Naive B cell (primary cell): ENCODE results near the gene RSRP1. TPM values are rescaled to one million over a fixed set of nuclear protein-coding genes. Genes with fewer than 3 reads are reported as not detected.
"Not testable (repeated sequence)": the region's sequence is repeated elsewhere in the genome, so short reads cannot be mapped to it uniquely, and the experiment has no call there.

Experiments
- ATAC-seq, 2 donors: fragments of 150-1000 bp; cut with Tn5 transposase; 2 replicates each; pipeline ENCODE4 v1.10.0; 2021; ENCODE audit warnings: low read depth in 2 of 2, mild to moderate bottlenecking in 2 of 2, moderate library complexity in 2 of 2
- DNase-seq: peaks from one replicate; pipeline ENCODE4 v3.0.0; 2022
- H3K27ac Mint-ChIP-seq, 6 donors: one replicate each; pipeline ENCODE4 v1.8.0; 2020 to 2022; ENCODE audit warnings: mild to moderate bottlenecking in 6 of 6, mixed read lengths in 6 of 6, moderate library complexity in 5 of 6, inconsistent platforms in 2 of 6
- H3K27me3 Mint-ChIP-seq, 3 donors: one replicate each; pipeline ENCODE4 v1.8.0; 2021 to 2022; ENCODE audit warnings: mixed read lengths in 3 of 3, mild to moderate bottlenecking in 1 of 3
- H3K36me3 Mint-ChIP-seq, 2 donors: one replicate each; pipeline ENCODE4 v1.8.0; 2020 to 2022; ENCODE audit warnings: mixed read lengths in 2 of 2, inconsistent platforms in 1 of 2, mild to moderate bottlenecking in 1 of 2
- H3K4me1 Mint-ChIP-seq, 3 donors: one replicate each; pipeline ENCODE4 v1.8.0; 2020 to 2022; ENCODE audit warnings: mixed read lengths in 3 of 3, inconsistent platforms in 1 of 3, mild to moderate bottlenecking in 1 of 3, moderate library complexity in 1 of 3
- H3K4me3 Mint-ChIP-seq, 8 donors: one replicate each; pipeline ENCODE4 v1.8.0; 2020 to 2022; ENCODE audit warnings: mild to moderate bottlenecking in 8 of 8, mixed read lengths in 8 of 8, moderate library complexity in 8 of 8, inconsistent platforms in 2 of 8
- H3K9me3 Mint-ChIP-seq, 7 donors: one replicate each; pipeline ENCODE4 v1.8.0; 2020 to 2022; ENCODE audit warnings: mixed read lengths in 7 of 7, mild to moderate bottlenecking in 5 of 7, inconsistent platforms in 2 of 7, moderate library complexity in 1 of 7
- polyA plus RNA-seq, 6 donors: library from polyadenylated mRNA; unstranded; fragments of 300-500 nt; fragmentation: Illumina TruSeq; gene quantifications; one replicate each; pipeline ENCODE4 v1.2.3, GENCODE V29; 2021; ENCODE audit warnings: low read depth in 6 of 6

RSRP1 gene
- polyA plus RNA-seq, 6 donors from 2014 or later = 34.2 to 78.0 (median 68.9) TPM

GRCh38 chr1:25245809-25246599, 1.2 kb downstream of the RSRP1 start:
- H3K27me3 Mint-ChIP-seq = no peaks in the 10 kb centered on the region
- no peaks in the 10 kb centered on the region for H3K9me3 Mint-ChIP-seq
- DNase-seq = no peak
- peak overlapping the region; percentile 82 to 100 (median 100) for H3K27ac Mint-ChIP-seq
- no peak for ATAC-seq
- H3K4me1 Mint-ChIP-seq = peaks cover 21 to 60% (median 53%) of the 10 kb centered on the region in 3 donors
- peak overlapping the region; percentile 95 to 99 (median 98) for H3K4me3 Mint-ChIP-seq
- peaks cover 0 to 16% of the 10 kb centered on the region in 2 donors for H3K36me3 Mint-ChIP-seq

GRCh38 chr1:25245393-25245792, 1.9 kb downstream of the RSRP1 start:
- Mint-ChIP-seq H3K4me1 (peaks cover 21 to 66% (median 59%) of the 10 kb centered on the region in 3 donors), H3K27me3 (no peaks in the 10 kb centered on the region), H3K9me3 (no peaks in the 10 kb centered on the region), H3K4me3 (peak overlapping the region; percentile 95 to 99 (median 98)), H3K36me3 (peaks cover 0 to 16% of the 10 kb centered on the region in 2 donors), H3K27ac (peak overlapping the region in 4 of 6 donors; percentile 91 to 100 (median 100))
- ATAC-seq (no peak), DNase-seq (no peak)

- peak overlapping the region in 2 of 6 donors; percentile 41 to 65 for H3K27ac Mint-ChIP-seq
- peaks cover 0 to 16% of the 10 kb centered on the region in 2 donors for H3K36me3 Mint-ChIP-seq
- peaks cover 33 to 76% (median 74%) of the 10 kb centered on the region in 3 donors for H3K4me1 Mint-ChIP-seq
- DNase-seq (no peak), ATAC-seq (no peak)
- H3K27me3 Mint-ChIP-seq = no peaks in the 10 kb centered on the region
- peak overlapping the region in 2 of 8 donors; percentile 12 to 99 for H3K4me3 Mint-ChIP-seq
- H3K9me3 Mint-ChIP-seq = no peaks in the 10 kb centered on the region
These were observed 3.3 kb downstream of the RSRP1 start for GRCh38 chr1:25243907-25244306.

DNA sequence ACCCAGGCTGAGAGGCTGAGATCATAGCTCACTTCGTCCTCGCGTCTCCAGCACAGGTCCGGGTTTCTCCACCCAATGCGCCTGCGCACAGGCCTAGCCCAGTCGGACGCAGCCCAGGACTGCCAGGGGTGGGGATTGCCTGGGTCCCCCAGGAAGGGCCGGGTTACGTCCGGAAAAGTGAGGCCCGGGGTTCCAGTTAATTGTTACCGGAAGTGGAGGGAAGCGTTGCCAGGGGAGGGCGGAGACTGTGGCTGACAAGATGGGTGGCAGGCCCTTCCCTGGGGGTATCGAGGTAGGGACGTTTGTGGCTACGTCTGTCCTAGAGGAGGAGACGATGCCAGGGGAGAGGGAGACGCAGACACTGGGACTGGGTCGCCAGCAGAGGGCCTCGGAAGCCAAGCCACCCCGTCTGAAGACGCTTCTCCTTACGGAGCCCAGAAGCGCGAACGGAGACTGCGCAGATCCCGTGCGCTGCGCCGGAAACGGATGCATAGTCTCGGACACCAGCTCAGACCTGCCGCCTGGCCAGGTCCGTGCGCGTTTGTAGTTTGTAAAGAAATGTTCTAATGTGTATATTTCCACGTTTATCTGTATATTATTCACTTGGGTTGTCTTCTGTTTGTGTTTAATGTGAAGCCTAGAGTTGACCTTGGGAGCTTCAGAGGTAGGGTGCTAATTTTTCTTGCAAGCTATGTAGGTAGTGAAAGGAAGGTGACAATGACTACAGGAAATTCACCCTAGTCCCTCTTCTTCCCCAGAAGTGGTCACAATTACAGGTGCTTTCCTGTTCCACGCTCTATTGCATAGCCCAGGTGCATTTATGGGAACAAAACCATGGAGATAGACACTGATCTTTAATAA, 7.3 kb downstream of the RSRP1 start:
- Mint-ChIP-seq H3K36me3 (peaks cover 0 to 9% of the 10 kb centered on the region in 2 donors), H3K27me3 (no peaks in the 10 kb centered on the region), H3K27ac (peak overlapping the region; percentile 92 to 99 (median 97)), H3K9me3 (no peaks in the 10 kb centered on the region), H3K4me1 (peaks cover 26 to 76% (median 57%) of the 10 kb centered on the region in 3 donors), H3K4me3 (peak overlapping the region; percentile 92 to 97 (median 96))
- ATAC-seq = peak; percentile 85 to 87
- DNase-seq = peak; percentile 80

GRCh38 chr1:25238046-25238445, 9.2 kb downstream of the RSRP1 start:
- H3K36me3 Mint-ChIP-seq = no peaks in the 10 kb centered on the region
- peak overlapping the region in 3 of 8 donors; percentile 16 to 74 (median 67) for H3K4me3 Mint-ChIP-seq
- DNase-seq = no peak
- ATAC-seq = no peak
- no peaks in the 10 kb centered on the region for H3K9me3 Mint-ChIP-seq
- peak overlapping the region in 3 of 6 donors; percentile 36 to 74 (median 67) for H3K27ac Mint-ChIP-seq
- peaks cover 29 to 66% (median 46%) of the 10 kb centered on the region in 3 donors for H3K4me1 Mint-ChIP-seq
- no peaks in the 10 kb centered on the region for H3K27me3 Mint-ChIP-seq

- not testable (repeated sequence) for H3K36me3 Mint-ChIP-seq, DNase-seq, H3K27me3 Mint-ChIP-seq, H3K9me3 Mint-ChIP-seq, ATAC-seq
- Mint-ChIP-seq H3K27ac (peak overlapping the region in 2 of 6 donors; percentile 71 to 76), H3K4me1 (peaks cover 33 to 61% (median 49%) of the 10 kb centered on the region in 3 donors), H3K4me3 (peak overlapping the region in 4 of 8 donors; percentile 43 to 74 (median 69))
These were observed 11.0 kb downstream of the RSRP1 start for GRCh38 chr1:25236261-25236660.

DNA sequence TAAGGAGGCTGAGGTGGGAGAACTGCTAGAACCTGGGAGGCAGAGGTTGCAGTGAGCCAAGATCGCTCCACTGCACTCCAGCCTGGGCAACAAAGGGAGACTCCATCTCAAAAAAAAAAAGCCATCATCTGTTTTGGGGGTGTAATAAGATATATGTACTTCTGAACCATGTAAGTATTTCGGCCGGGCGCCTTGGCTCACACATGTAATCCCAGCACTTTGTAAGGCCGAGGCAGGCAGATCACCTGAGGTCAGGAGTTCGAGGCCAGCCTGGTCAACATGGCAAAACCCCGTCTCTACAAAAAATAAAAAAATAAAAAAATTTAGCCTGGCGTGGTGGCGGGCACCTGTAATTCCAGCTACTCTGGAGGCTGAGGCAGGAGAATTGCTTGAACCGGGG, 11.8 kb downstream of the RSRP1 start:
- DNase-seq, H3K36me3 Mint-ChIP-seq, H3K27me3 Mint-ChIP-seq, H3K9me3 Mint-ChIP-seq, H3K27ac Mint-ChIP-seq, ATAC-seq: not testable (repeated sequence)
- Mint-ChIP-seq H3K4me3 (peak overlapping the region in 1 of 8 donors; percentile 15), H3K4me1 (peaks cover 37 to 60% (median 43%) of the 10 kb centered on the region in 3 donors)

GRCh38 chr1:25232866-25233784, 14.1 kb downstream of the RSRP1 start:
- no peaks in the 10 kb centered on the region for H3K27me3 Mint-ChIP-seq
- no peak overlapping the region for H3K27ac Mint-ChIP-seq
- no peaks in the 10 kb centered on the region for H3K9me3 Mint-ChIP-seq
- peaks cover 3 to 5% of the 10 kb centered on the region in 2 donors for H3K36me3 Mint-ChIP-seq
- H3K4me3 Mint-ChIP-seq = no peak overlapping the region
- DNase-seq (peak; percentile 55), ATAC-seq (peak; percentile 53 to 63)
- peaks cover 26 to 45% (median 27%) of the 10 kb centered on the region in 3 donors for H3K4me1 Mint-ChIP-seq

GRCh38 chr1:25232027-25232865, 15.0 kb downstream of the RSRP1 start, which contains the start of gene SYF2:
Gene SYF2, minus strand, starts transcription at chr1:25232502. Its CDS starts 35 bp downstream, at chr1:25232467.
- Mint-ChIP-seq H3K9me3 (no peaks in the 10 kb centered on the region), H3K36me3 (peaks cover 8 to 10% of the 10 kb centered on the region in 2 donors), H3K4me1 (peaks cover 19 to 37% (median 22%) of the 10 kb centered on the region in 3 donors)

DNA sequence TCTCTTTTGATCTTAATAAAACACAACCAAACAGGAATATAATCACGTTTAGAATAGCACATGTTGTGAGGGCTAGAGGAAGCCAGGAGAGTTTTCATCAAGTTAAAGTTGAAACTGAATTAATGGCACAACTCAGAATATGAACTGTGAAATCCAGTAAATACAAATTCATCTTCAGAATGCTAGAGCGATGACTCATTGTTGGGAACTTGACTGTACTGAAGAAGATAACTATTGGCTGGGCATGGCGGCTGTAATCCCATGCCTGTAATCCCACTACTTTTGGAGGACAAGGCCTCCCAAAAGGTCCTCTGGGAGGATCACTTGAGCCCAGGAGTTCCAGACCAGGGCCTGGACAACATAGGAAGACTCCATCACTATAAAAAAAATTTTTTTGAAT, 23.8 kb downstream of the RSRP1 start:
- H3K27me3 Mint-ChIP-seq = no peaks in the 10 kb centered on the region
- ATAC-seq (no peak), DNase-seq (no peak)
- H3K27ac Mint-ChIP-seq = peak overlapping the region in 1 of 6 donors; percentile 36
- H3K4me1 Mint-ChIP-seq = peaks cover 0 to 6% (median 3%) of the 10 kb centered on the region in 3 donors
- peaks cover 8 to 38% of the 10 kb centered on the region in 2 donors for H3K36me3 Mint-ChIP-seq
- H3K4me3 Mint-ChIP-seq = no peak overlapping the region
- no peaks in the 10 kb centered on the region for H3K9me3 Mint-ChIP-seq

More at GRCh38 chr1:25232027-25232865, 15.0 kb downstream of the RSRP1 start, which contains the start of gene SYF2:
- H3K27me3 Mint-ChIP-seq = no peaks in the 10 kb centered on the region
- no peak within 1 kb of the TSS for H3K4me3 Mint-ChIP-seq
- DNase-seq = peak; percentile 87
- no peak within 1 kb of the TSS for H3K27ac Mint-ChIP-seq
- ATAC-seq = peak; percentile 89 to 90

DNA sequence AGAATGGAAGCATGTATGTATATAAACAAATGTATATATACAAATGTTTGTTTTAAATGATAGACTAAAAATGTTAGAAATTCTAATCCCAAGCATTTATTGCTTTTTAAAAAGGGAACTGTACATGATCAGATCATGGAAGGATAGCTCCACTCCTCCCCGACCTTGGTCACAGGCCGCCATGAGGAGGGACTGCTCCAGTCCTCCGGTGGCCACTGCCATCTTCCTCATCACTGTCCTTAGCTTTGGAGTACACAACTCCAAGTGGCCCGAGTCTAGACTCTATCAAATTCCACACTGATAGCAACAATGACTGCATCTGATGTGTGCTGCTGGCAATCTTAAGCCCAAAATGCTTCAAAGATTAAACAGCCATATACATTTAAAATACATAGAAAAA, 24.6 kb downstream of the RSRP1 start:
- H3K4me3 Mint-ChIP-seq = no peak overlapping the region
- no peaks in the 10 kb centered on the region for H3K27me3 Mint-ChIP-seq
- DNase-seq (no peak), ATAC-seq (no peak)
- peaks cover 0 to 6% (median 0%) of the 10 kb centered on the region in 3 donors for H3K4me1 Mint-ChIP-seq
- no peaks in the 10 kb centered on the region for H3K9me3 Mint-ChIP-seq
- peaks cover 0 to 32% of the 10 kb centered on the region in 2 donors for H3K36me3 Mint-ChIP-seq
- no peak overlapping the region for H3K27ac Mint-ChIP-seq

GRCh38 chr1:25220666-25221065, 26.6 kb downstream of the RSRP1 start:
- DNase-seq (no peak), ATAC-seq (no peak)
- Mint-ChIP-seq H3K27me3 (no peaks in the 10 kb centered on the region), H3K4me3 (no peak overlapping the region), H3K36me3 (peaks cover 0 to 26% of the 10 kb centered on the region in 2 donors), H3K27ac (no peak overlapping the region), H3K9me3 (no peaks in the 10 kb centered on the region), H3K4me1 (peaks cover 8 to 15% (median 13%) of the 10 kb centered on the region in 3 donors)
